Osteocyte (in vitro differentiated cells): Measurements from ENCODE around the gene REPIN1. TPM values are rescaled to one million over a fixed set of nuclear protein-coding genes. Genes with fewer than 3 reads are reported as not detected.

ENCODE experiments used
- DNase-seq: peaks from one replicate; pipeline ENCODE4 v3.0.0; 2021; ENCODE audit warnings: mixed read lengths; ENCODE audit not compliant: unreplicated experiment; ENCODE audit errors: extremely low spot score
- H3K27ac Mint-ChIP-seq: one replicate; pipeline ENCODE4 v1.8.0; 2021; ENCODE audit warnings: mild to moderate bottlenecking, mixed read lengths; ENCODE audit not compliant: unreplicated experiment
- H3K27me3 Mint-ChIP-seq: one replicate; pipeline ENCODE4 v1.8.0; 2021; ENCODE audit warnings: mixed read lengths; ENCODE audit not compliant: unreplicated experiment
- H3K36me3 Mint-ChIP-seq: one replicate; pipeline ENCODE4 v1.8.0; 2021; ENCODE audit warnings: mixed read lengths; ENCODE audit not compliant: unreplicated experiment
- H3K4me1 Mint-ChIP-seq: one replicate; pipeline ENCODE4 v1.8.0; 2021; ENCODE audit warnings: mixed read lengths; ENCODE audit not compliant: unreplicated experiment
- H3K4me3 Mint-ChIP-seq: one replicate; pipeline ENCODE4 v1.8.0; 2021; ENCODE audit warnings: mild to moderate bottlenecking, moderate library complexity, mixed read lengths; ENCODE audit not compliant: unreplicated experiment
- H3K9me3 Mint-ChIP-seq: one replicate; pipeline ENCODE4 v1.8.0; 2021; ENCODE audit warnings: mixed read lengths; ENCODE audit not compliant: unreplicated experiment
- CTCF ChIP-seq: fragments of 200-600 bp; sonication (generic); IDR thresholded peaks from 2 replicates; pipeline ENCODE4 v1.5.0; 2021; ENCODE audit warnings: antibody characterized with exemption, mild to moderate bottlenecking, moderate library complexity
- total RNA-seq: library from RNA; stranded (reverse); gene quantifications from 2 replicates; pipeline ENCODE4 v1.2.1, GENCODE V29; 2021

Gene REPIN1
- total RNA-seq, 1 donor from 2014 or later, result 66.3 TPM

GRCh38 chr7:150341263-150342120 is 27.1 kb upstream of the REPIN1 start, which contains the start of gene RARRES2:
Gene RARRES2 (minus strand): TSS chr7:150341629. CDS start chr7:150340609, 1,020 bp downstream.
- H3K27ac Mint-ChIP-seq, result no peak within 1 kb of the TSS
- H3K4me3 Mint-ChIP-seq, result no peak within 1 kb of the TSS
- H3K9me3 Mint-ChIP-seq, result peaks cover 8% of the 10 kb centered on the region
- no peaks in the 10 kb centered on the region for H3K36me3 Mint-ChIP-seq
- peaks cover 6% of the 10 kb centered on the region for H3K4me1 Mint-ChIP-seq
- DNase-seq, result no peak
- no peak for TF ChIP-seq CTCF
- peaks cover 39% of the 10 kb centered on the region for H3K27me3 Mint-ChIP-seq

GRCh38 chr7:150342121-150342408 is 26.6 kb upstream of the REPIN1 start:
- H3K4me3 Mint-ChIP-seq, result no peak overlapping the region
- no peak for TF ChIP-seq CTCF
- peaks cover 42% of the 10 kb centered on the region for H3K27me3 Mint-ChIP-seq
- no peaks in the 10 kb centered on the region for H3K36me3 Mint-ChIP-seq
- H3K9me3 Mint-ChIP-seq, result peaks cover 8% of the 10 kb centered on the region
- H3K27ac Mint-ChIP-seq, result no peak overlapping the region
- H3K4me1 Mint-ChIP-seq, result peaks cover 6% of the 10 kb centered on the region
- no peak for DNase-seq

- Mint-ChIP-seq H3K27me3 (peaks cover 42% of the 10 kb centered on the region), H3K27ac (no peak overlapping the region), H3K36me3 (no peaks in the 10 kb centered on the region), H3K9me3 (peaks cover 8% of the 10 kb centered on the region), H3K4me3 (no peak overlapping the region), H3K4me1 (peaks cover 6% of the 10 kb centered on the region)
- DNase-seq, result no peak
- TF ChIP-seq CTCF, result no peak
These were observed 25.4 kb upstream of the REPIN1 start for GRCh38 chr7:150343225-150343624.

- H3K4me3 Mint-ChIP-seq, result no peak overlapping the region
- H3K27me3 Mint-ChIP-seq, result peaks cover 45% of the 10 kb centered on the region
- H3K9me3 Mint-ChIP-seq, result peaks cover 8% of the 10 kb centered on the region
These were observed 24.3 kb upstream of the REPIN1 start for GRCh38 chr7:150344299-150344698.

More at GRCh38 chr7:150344299-150344698, 24.3 kb upstream of the REPIN1 start:
- Mint-ChIP-seq H3K27ac (no peak overlapping the region), H3K36me3 (no peaks in the 10 kb centered on the region), H3K4me1 (peaks cover 6% of the 10 kb centered on the region)
- DNase-seq, result no peak
- TF ChIP-seq CTCF, result no peak
